SK-N-SH (cell line): ENCODE results near the gene SRRM2. TPM values are rescaled to one million over a fixed set of nuclear protein-coding genes. Genes with fewer than 3 reads are reported as not detected.

Experiments
- CTCF ChIA-PET: fragments of 300-600, 350-600 bp; formaldehyde crosslinking; extraction: SDS; loops from one replicate; lab custom pipeline; 2021; lab: Yijun Ruan, JAX
- POLR2A ChIA-PET: fragments of 350-600 bp; sonication (Branson Sonifier 250); formaldehyde crosslinking; extraction: SDS; loops from one replicate; lab custom pipeline; 2020; ENCODE audit warnings: antibody characterized with exemption, inconsistent platforms; lab: Yijun Ruan, JAX
- DNase-seq: peaks from one replicate; pipeline ENCODE4 v3.0.0; 2012
- H2AFZ ChIP-seq: fragments of 200-600 bp; sonication (generic); 2 replicates; pipeline ENCODE4 v1.8.1; 2016; ENCODE audit warnings: antibody characterized with exemption, mild to moderate bottlenecking, low read depth
- H3F3A ChIP-seq: fragments of 200-600 bp; sonication (generic); replicated peaks from 2 replicates; pipeline ENCODE3; 2016; ENCODE audit warnings: antibody characterized with exemption, mild to moderate bottlenecking; ENCODE audit not compliant: insufficient read depth
- H3K27ac ChIP-seq, 2 experiments: fragments of 200-500 bp in 1 of 2; fragments of 200-600 bp in 1 of 2; sonication (Bioruptor generic) in 1 of 2; sonication (generic), shearing (Covaris generic) in 1 of 2; 2 replicates each; pipeline versions ENCODE4 v1.5.1 to v1.6.1; 2014 to 2016; ENCODE audit warnings: low read depth in 2 of 2, inconsistent platforms in 1 of 2, low read length in 1 of 2, mild to moderate bottlenecking in 1 of 2, mixed read lengths in 1 of 2
- H3K27me3 ChIP-seq: fragments of 200-600 bp; sonication (generic), shearing (Covaris generic); 2 replicates; pipeline ENCODE4 v1.6.1; 2016; ENCODE audit warnings: mixed run types; ENCODE audit not compliant: insufficient read depth
- H3K36me3 ChIP-seq, 2 experiments: fragments of 200-500 bp in 1 of 2; fragments of 200-600 bp in 1 of 2; sonication (Bioruptor generic) in 1 of 2; sonication (generic) in 1 of 2; replicated peaks in 1 of 2; 2 replicates each; pipeline versions ENCODE3 to v1.5.1; 2014 to 2016; ENCODE audit warnings: low read length in 1 of 2, mild to moderate bottlenecking in 1 of 2; ENCODE audit not compliant: insufficient read depth in 2 of 2, control insufficient read depth in 1 of 2
- H3K4me1 ChIP-seq, 2 experiments: fragments of 200-500 bp in 1 of 2; fragments of 200-600 bp in 1 of 2; sonication (Bioruptor generic) in 1 of 2; sonication (generic), shearing (Covaris generic) in 1 of 2; 2 replicates each; pipeline versions ENCODE4 v1.5.1 to v1.6.1; 2014 to 2016; ENCODE audit warnings: low read depth in 1 of 2, low read length in 1 of 2, mixed run types in 1 of 2; ENCODE audit not compliant: insufficient read depth in 2 of 2, control insufficient read depth in 1 of 2
- H3K4me2 ChIP-seq: fragments of 200-600 bp; sonication (generic), shearing (Covaris generic); 2 replicates; pipeline ENCODE4 v1.6.1; 2017; ENCODE audit warnings: mixed run types
- H3K4me3 ChIP-seq, 2 experiments: fragments of 200-500 bp in 1 of 2; fragments of 200-600 bp in 1 of 2; sonication (Bioruptor generic) in 1 of 2; sonication (generic), shearing (Covaris generic) in 1 of 2; 2 replicates each; pipeline versions ENCODE4 v1.5.1 to v1.8.1; 2014 to 2016; ENCODE audit warnings: low read depth in 2 of 2, inconsistent platforms in 1 of 2, low read length in 1 of 2, mild to moderate bottlenecking in 1 of 2, mixed read lengths in 1 of 2, moderate library complexity in 1 of 2
- H3K79me2 ChIP-seq: fragments of 200-600 bp; sonication (generic); 2 replicates; pipeline ENCODE4 v1.8.1; 2017; ENCODE audit warnings: mild to moderate bottlenecking; ENCODE audit not compliant: insufficient read depth
- H3K9ac ChIP-seq: fragments of 200-600 bp; sonication (generic); 2 replicates; pipeline ENCODE4 v1.6.1; 2017; ENCODE audit warnings: mixed run types
- H3K9me2 ChIP-seq: fragments of 200-600 bp; sonication (generic); 2 replicates; pipeline ENCODE4 v1.6.1; 2017; ENCODE audit warnings: mixed run types
- H3K9me3 ChIP-seq: fragments of 200-600 bp; sonication (generic); 2 replicates; pipeline ENCODE4 v1.6.1; 2017; ENCODE audit warnings: mixed run types, mild to moderate bottlenecking, moderate library complexity
- H4K20me1 ChIP-seq: fragments of 200-600 bp; sonication (generic); 2 replicates; pipeline ENCODE4 v1.6.1; 2017; ENCODE audit warnings: mild to moderate bottlenecking, mixed run types; ENCODE audit not compliant: insufficient read depth
- CHD2 ChIP-seq: fragments of 150-350 bp; IDR thresholded peaks from 2 replicates; pipeline ENCODE4 v1.6.1; 2018; ENCODE audit warnings: low read length; ENCODE audit not compliant: partially characterized antibody
- CTCF ChIP-seq: fragments of 200-600 bp; sonication (generic); IDR thresholded peaks from 2 replicates; pipeline ENCODE4 v1.6.1; 2017; ENCODE audit warnings: antibody characterized with exemption, mild to moderate bottlenecking, moderate library complexity
- EP300 ChIP-seq, 2 experiments: IDR thresholded peaks; 2 replicates each; pipeline versions ENCODE4 v1.4.0 to v1.6.1; 2012; ENCODE audit warnings: borderline replicate concordance in 1 of 2, low read depth in 1 of 2, low read length in 1 of 2
- EZH2phosphoT487 ChIP-seq: fragments of 200-600 bp; sonication (generic); IDR thresholded peaks from 2 replicates; pipeline ENCODE4 v1.6.1; 2017; ENCODE audit warnings: low read depth, mixed run types, mild to moderate bottlenecking, antibody characterized with exemption, moderate library complexity, borderline replicate concordance
- FOSL2 ChIP-seq: IDR thresholded peaks from 2 replicates; pipeline ENCODE4 v1.4.0; 2012; ENCODE audit warnings: low read depth, mild to moderate bottlenecking, moderate library complexity, borderline replicate concordance
- FOXJ3 ChIP-seq: sonication (generic); formaldehyde crosslinking; IDR thresholded peaks from 2 replicates; pipeline ENCODE4 v1.5.1; 2020; ENCODE audit warnings: mild to moderate bottlenecking, missing genetic modification reagents
- IRF3 ChIP-seq: fragments of 150-350 bp; IDR thresholded peaks from 2 replicates; pipeline ENCODE4 v1.6.1; 2016; ENCODE audit warnings: mild to moderate bottlenecking, low read depth, low read length
- MEF2A ChIP-seq: IDR thresholded peaks from 2 replicates; pipeline ENCODE4 v1.4.0; 2012; ENCODE audit warnings: low read depth, borderline replicate concordance
- NFIC ChIP-seq: IDR thresholded peaks from 2 replicates; pipeline ENCODE4 v1.4.0; 2012; ENCODE audit warnings: borderline replicate concordance
- NRF1 ChIP-seq: IDR thresholded peaks from 2 replicates; pipeline ENCODE4 v1.6.1; 2012; ENCODE audit warnings: low read depth, mild to moderate bottlenecking, low read length
- RAD21 ChIP-seq: IDR thresholded peaks from 2 replicates; pipeline ENCODE4 v1.6.1; 2012; ENCODE audit warnings: mild to moderate bottlenecking, low read length
- REST ChIP-seq: IDR thresholded peaks from 2 replicates; pipeline ENCODE4 v1.6.1; 2012; ENCODE audit warnings: mild to moderate bottlenecking, low read depth, low read length, moderate library complexity
- SIN3A ChIP-seq: IDR thresholded peaks from 2 replicates; pipeline ENCODE4 v1.6.1; 2012; ENCODE audit warnings: low read depth, mild to moderate bottlenecking, low read length, moderate library complexity, borderline replicate concordance
- SMC3 ChIP-seq: IDR thresholded peaks from 2 replicates; pipeline ENCODE4 v1.6.1; 2012; ENCODE audit warnings: low read depth, low read length, improper control_type of control experiment
- TCF12 ChIP-seq: IDR thresholded peaks from 2 replicates; pipeline ENCODE4 v1.4.0; 2012
- USF1 ChIP-seq: IDR thresholded peaks from 2 replicates; pipeline ENCODE4 v1.4.0; 2012; ENCODE audit warnings: low read depth, borderline replicate concordance
- USF2 ChIP-seq: fragments of 150-350 bp; IDR thresholded peaks from 2 replicates; pipeline ENCODE4 v1.6.1; 2017; ENCODE audit warnings: antibody characterized with exemption, low read length, low read depth, borderline replicate concordance
- YY1 ChIP-seq: IDR thresholded peaks from 2 replicates; pipeline ENCODE4 v1.4.0; 2012; ENCODE audit warnings: low read depth, mild to moderate bottlenecking
- ZBTB33 ChIP-seq: IDR thresholded peaks from 2 replicates; pipeline ENCODE4 v1.4.0; 2012; ENCODE audit warnings: low read depth, borderline replicate concordance
- WGBS: methylation state at CpG from one replicate; pipeline ENCODE4 v1.1.6; 2017; ENCODE audit warnings: low lambda C conversion rate; 5-methylcytosine and 5-hydroxymethylcytosine counted together
- polyA plus RNA-seq, 3 experiments: library from polyadenylated mRNA; depleted of rRNA; stranded (reverse); fragments of >200 nt; gene quantifications; 2 replicates each; pipeline ENCODE4 v1.2.3, GENCODE V29; 2012

SRRM2 gene
- polyA plus RNA-seq, 1 of the 3 experiments (the other 2 are of a cell fraction), result 143 TPM

- ChIA-PET CTCF (interaction anchor here (1.1 kb wide), 2 partner anchors 11 to 206 kb away, joined by 3 to 4 read pairs; no protein-coding TSS in a partner anchor), POLR2A (interaction anchor here (2.3 kb wide), 1 partner anchor 38 kb away, joined by 8 read pairs; the partner anchor contains the start of gene KCTD5)
- peak; percentile 98 for DNase-seq
- H3K4me2 ChIP-seq, result peak overlapping the region; percentile 88
- H2AFZ ChIP-seq, result peak overlapping the region; percentile 93
- H3K79me2 ChIP-seq, result peaks cover 6% of the 10 kb centered on the region; the same call in 1 of the 2 replicates
- H3K4me3 ChIP-seq, result peak overlapping the region; percentile 48 to 79
- peaks cover 3 to 11% of the 10 kb centered on the region in 2 experiments; a peak in 1 of 4 replicates for H3K4me1 ChIP-seq
- peaks cover 2% of the 10 kb centered on the region for H3F3A ChIP-seq
- H3K9ac ChIP-seq, result peak overlapping the region; percentile 96
- H3K36me3 ChIP-seq, result no peaks in the 10 kb centered on the region
- no peaks in the 10 kb centered on the region for H3K9me2 ChIP-seq
- H4K20me1 ChIP-seq, result no peaks in the 10 kb centered on the region
- no peaks in the 10 kb centered on the region for H3K27me3 ChIP-seq
- no peaks in the 10 kb centered on the region for H3K9me3 ChIP-seq
- H3K27ac ChIP-seq, result peak overlapping the region; percentile 61 to 76
- WGBS, result 3% methylated on average over 43 of the region's 99 CpGs
- TF ChIP-seq NFIC (peak; percentile 38; the same call in 1 of the 2 replicates), EP300 (IDR thresholded peaks at IDR 0.05; ENCODE audit: borderline replicate concordance in 1 of 2, low read depth in 1 of 2, low read length in 1 of 2) (no peak), USF2 (no peak), IRF3 (no peak), CTCF (peak; percentile 36), ZBTB33 (no peak), YY1 (peak; percentile 58; the same call in 1 of the 2 replicates), RAD21 (peak; percentile 41), SMC3 (peak; percentile 30; the same call in 1 of the 2 replicates), MEF2A (no peak), USF1 (0 out of 2 replicates have a peak, but pooled peaks have one; percentile 49), CHD2 (no peak), FOSL2 (no peak), FOXJ3 (CRISPR knock-in tag) (0 out of 2 replicates have a peak, but pooled peaks have one; percentile 44), SIN3A (0 out of 2 replicates have a peak, but pooled peaks have one; percentile 53), TCF12 (0 out of 2 replicates have a peak, but pooled peaks have one; percentile 9), REST (peak; percentile 54; the same call in 1 of the 2 replicates), EZH2phosphoT487 (no peak), NRF1 (no peak)
Measured at GRCh38 chr16:2720719-2721633, 31.5 kb upstream of the SRRM2 start.
